Common myeloid progenitor, CD34-positive (primary cell): Measurements from ENCODE around the gene DPP10.

Source experiments
- CTCF ChIA-PET: fragments of 350-600 bp; sonication (Branson Sonifier 250); formaldehyde crosslinking; loops from one replicate; lab custom pipeline; 2021; ENCODE audit warnings: antibody characterized with exemption; lab: Charles Lee
- POLR2A ChIA-PET: fragments of 350-600 bp; sonication (Branson Sonifier 250); formaldehyde crosslinking; loops from one replicate; lab custom pipeline; 2021; ENCODE audit warnings: antibody characterized with exemption; lab: Charles Lee
- DNase-seq, 3 donors: peaks; one replicate each; pipeline versions ENCODE4 v3.0.0 to v3.0.0-alpha.2; 2013
- H3K27ac ChIP-seq, 2 experiments: 1 replicate in 1 of 2; 2 replicates in 1 of 2; pipeline ENCODE4 v1.7.0; 2013; ENCODE audit warnings: inconsistent platforms in 2 of 2, low read length in 2 of 2, mild to moderate bottlenecking in 2 of 2, low read depth in 1 of 2, moderate library complexity in 1 of 2; ENCODE audit not compliant: severe bottlenecking in 2 of 2, insufficient read depth in 1 of 2, poor library complexity in 1 of 2
- H3K27me3 ChIP-seq, 5 experiments: replicated peaks in 2 of 5; 1 replicate in 3 of 5; 2 replicates in 2 of 5; pipeline versions ENCODE4 v1.6.1 to v1.7.0; 2013; ENCODE audit warnings: low read length in 4 of 5, mild to moderate bottlenecking in 2 of 5, moderate library complexity in 2 of 5, inconsistent platforms in 1 of 5; ENCODE audit not compliant: insufficient read depth in 5 of 5, control insufficient read depth in 4 of 5
- H3K36me3 ChIP-seq, 4 experiments: 1 replicate in 2 of 4; 2 replicates in 2 of 4; pipeline versions ENCODE4 v1.6.1 to v1.7.0; 2013; ENCODE audit warnings: low read length in 3 of 4, control low read depth in 1 of 4, mild to moderate bottlenecking in 1 of 4; ENCODE audit not compliant: control insufficient read depth in 4 of 4, insufficient read depth in 4 of 4
- H3K4me1 ChIP-seq, 4 experiments: 1 replicate in 3 of 4; 2 replicates in 1 of 4; pipeline versions ENCODE4 v1.6.1 to v1.7.1; 2013; ENCODE audit warnings: low read length in 3 of 4, mild to moderate bottlenecking in 3 of 4, control low read depth in 1 of 4, inconsistent platforms in 1 of 4, moderate library complexity in 1 of 4; ENCODE audit not compliant: control insufficient read depth in 4 of 4, insufficient read depth in 4 of 4; ENCODE audit errors: control extremely low read depth in 1 of 4
- H3K4me3 ChIP-seq, 7 experiments: 1 replicate in 4 of 7; 2 replicates in 3 of 7; pipeline versions ENCODE4 v1.5.1 to v1.7.0; 2013; ENCODE audit warnings: mild to moderate bottlenecking in 7 of 7, low read length in 6 of 7, moderate library complexity in 6 of 7, inconsistent platforms in 2 of 7, low read depth in 2 of 7, control low read depth in 1 of 7; ENCODE audit not compliant: insufficient read depth in 4 of 7, control insufficient read depth in 1 of 7; ENCODE audit errors: extremely low read depth in 1 of 7
- H3K9me3 ChIP-seq, 5 experiments: 1 replicate in 4 of 5; 2 replicates in 1 of 5; pipeline versions ENCODE4 v1.6.1 to v1.7.1; 2013; ENCODE audit warnings: low read length in 4 of 5, mild to moderate bottlenecking in 2 of 5, inconsistent platforms in 1 of 5, low read depth in 1 of 5, moderate library complexity in 1 of 5; ENCODE audit not compliant: control insufficient read depth in 4 of 5, insufficient read depth in 2 of 5; ENCODE audit errors: control extremely low read depth in 1 of 5
- WGBS: methylation state at CpG from one replicate; pipeline ENCODE4 v1.1.5; 2013; ENCODE audit not compliant: insufficient coverage; 5-methylcytosine and 5-hydroxymethylcytosine counted together

DPP10 gene

DNA sequence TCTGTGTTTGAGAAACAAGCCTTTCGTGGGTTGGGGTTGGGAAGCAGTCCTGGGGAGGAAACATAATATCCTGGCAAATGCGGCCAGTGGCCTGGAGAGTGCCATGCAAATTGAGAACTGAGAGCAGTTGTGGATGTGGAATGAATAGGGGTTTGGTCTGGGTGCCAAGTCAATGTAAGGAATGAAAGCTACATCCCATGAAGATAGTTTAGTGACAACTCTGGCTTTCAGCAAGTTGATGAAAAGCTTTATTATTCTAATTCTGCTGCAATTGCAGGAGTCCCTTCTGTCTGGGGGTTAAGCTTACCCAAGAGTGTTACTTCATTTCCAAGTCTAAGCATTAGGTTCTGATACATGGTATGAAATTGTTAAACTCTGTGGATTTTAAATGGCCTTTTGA is 771.6 kb downstream of the DPP10 start:
- 100% methylated on average over 2 of the region's 2 CpGs for WGBS
- H3K27me3 ChIP-seq, result no peaks in the 10 kb centered on the region
- H3K4me3 ChIP-seq, result no peak overlapping the region
- no peak overlapping the region for H3K27ac ChIP-seq
- no peaks in the 10 kb centered on the region for H3K4me1 ChIP-seq
- POLR2A ChIA-PET, result no interaction called here
- CTCF ChIA-PET, result no interaction called here
- H3K9me3 ChIP-seq, result no peaks in the 10 kb centered on the region
- no peak for DNase-seq
- H3K36me3 ChIP-seq, result no peaks in the 10 kb centered on the region

DNA sequence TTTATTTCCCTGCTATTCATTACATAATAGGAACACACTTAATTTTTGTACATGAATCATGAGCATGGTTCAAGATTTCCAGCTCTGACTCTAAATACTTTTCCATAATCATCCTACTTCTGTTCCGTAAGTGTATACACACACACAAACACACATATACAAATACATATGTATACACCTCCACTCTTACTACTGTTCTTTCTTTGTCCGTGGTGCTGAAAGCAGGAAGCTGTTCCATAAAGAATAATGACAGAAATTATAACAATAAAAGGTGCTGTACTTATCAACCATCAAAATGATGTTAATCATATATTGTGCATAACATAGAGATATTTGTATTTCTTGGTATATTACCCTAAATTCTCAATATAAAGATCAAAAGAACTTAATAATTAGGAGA is 776.9 kb downstream of the DPP10 start:
- Histone ChIP-seq H3K9me3 (peaks cover 0 to 1% (median 0%) of the 10 kb centered on the region in 5 experiments), H3K4me1 (no peaks in the 10 kb centered on the region), H3K4me3 (no peak overlapping the region), H3K27ac (no peak overlapping the region), H3K27me3 (no peaks in the 10 kb centered on the region), H3K36me3 (no peaks in the 10 kb centered on the region)
- 100% methylated on average over 1 of the region's 2 CpGs for WGBS
- no peak for DNase-seq
- ChIA-PET POLR2A (no interaction called here), CTCF (no interaction called here)

- Histone ChIP-seq H3K9me3 (no peaks in the 10 kb centered on the region), H3K4me1 (no peaks in the 10 kb centered on the region), H3K27me3 (no peaks in the 10 kb centered on the region), H3K27ac (no peak overlapping the region), H3K36me3 (no peaks in the 10 kb centered on the region), H3K4me3 (no peak overlapping the region)
- ChIA-PET CTCF (no interaction called here), POLR2A (no interaction called here)
- no peak for DNase-seq
- 90% methylated on average over 4 of the region's 4 CpGs for WGBS
Measured at GRCh38 chr2:115234186-115234585, 791.7 kb downstream of the DPP10 start.

- Histone ChIP-seq H3K27me3 (no peaks in the 10 kb centered on the region), H3K4me3 (no peak overlapping the region), H3K9me3 (no peaks in the 10 kb centered on the region), H3K36me3 (no peaks in the 10 kb centered on the region), H3K27ac (no peak overlapping the region), H3K4me1 (no peaks in the 10 kb centered on the region)
- ChIA-PET POLR2A (no interaction called here), CTCF (no interaction called here)
- DNase-seq, result no peak
- WGBS, result 95% methylated on average over 4 of the region's 4 CpGs
Measured at GRCh38 chr2:115234737-115235136, 792.3 kb downstream of the DPP10 start.

DNA sequence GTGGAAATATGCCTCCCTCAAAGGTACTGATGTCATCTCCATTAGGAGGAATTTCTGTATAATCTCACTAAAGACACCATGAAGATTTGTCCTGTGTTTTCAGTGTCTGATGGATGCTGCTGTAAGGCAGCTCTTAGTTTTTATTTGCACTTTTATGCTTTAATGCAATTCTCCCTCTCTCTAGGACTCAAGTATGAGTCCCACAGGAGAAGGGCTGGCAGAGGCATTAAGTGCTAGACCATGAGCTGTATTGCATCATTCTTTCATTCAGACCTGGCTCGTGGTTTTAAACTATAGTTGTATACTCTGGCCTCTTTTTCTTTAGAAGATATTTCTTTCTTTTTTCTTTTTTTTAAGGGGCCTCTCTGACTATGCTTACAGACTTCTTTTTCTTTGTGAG is 805.6 kb downstream of the DPP10 start:
- Histone ChIP-seq H3K27ac (no peak overlapping the region), H3K27me3 (no peaks in the 10 kb centered on the region), H3K4me3 (no peak overlapping the region), H3K9me3 (peaks cover 0 to 1% (median 0%) of the 10 kb centered on the region in 5 experiments), H3K4me1 (no peaks in the 10 kb centered on the region), H3K36me3 (no peaks in the 10 kb centered on the region)
- POLR2A ChIA-PET, result no interaction called here
- CTCF ChIA-PET, result no interaction called here
- 67% methylated on average over 1 of the region's 1 CpG for WGBS
- DNase-seq, result no peak

DNA sequence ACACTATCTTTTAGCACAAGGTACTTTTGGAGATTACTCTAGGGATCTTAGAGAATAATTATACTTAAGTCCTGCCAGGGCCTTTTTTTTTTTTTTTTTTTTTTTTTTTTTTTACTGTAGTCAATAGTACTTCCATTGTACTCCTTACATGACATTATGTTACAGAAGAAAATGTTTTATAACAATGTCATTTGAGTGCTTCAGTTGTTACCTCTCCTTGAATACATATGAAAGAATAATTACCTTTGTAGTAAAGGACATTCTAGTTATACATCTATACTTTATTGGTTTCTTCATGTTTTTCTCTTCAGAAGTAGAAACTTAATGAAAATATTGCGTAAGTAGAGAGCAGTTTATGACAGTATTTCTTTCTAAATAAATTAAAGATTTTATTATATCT is 834.9 kb downstream of the DPP10 start:
- Histone ChIP-seq H3K4me1 (no peaks in the 10 kb centered on the region), H3K27me3 (no peaks in the 10 kb centered on the region), H3K4me3 (no peak overlapping the region), H3K9me3 (no peaks in the 10 kb centered on the region), H3K36me3 (no peaks in the 10 kb centered on the region), H3K27ac (no peak overlapping the region)
- DNase-seq, result no peak
- ChIA-PET POLR2A (no interaction called here), CTCF (no interaction called here)
- no CpG with 5 or more reads among the region's 1 CpG for WGBS

DNA sequence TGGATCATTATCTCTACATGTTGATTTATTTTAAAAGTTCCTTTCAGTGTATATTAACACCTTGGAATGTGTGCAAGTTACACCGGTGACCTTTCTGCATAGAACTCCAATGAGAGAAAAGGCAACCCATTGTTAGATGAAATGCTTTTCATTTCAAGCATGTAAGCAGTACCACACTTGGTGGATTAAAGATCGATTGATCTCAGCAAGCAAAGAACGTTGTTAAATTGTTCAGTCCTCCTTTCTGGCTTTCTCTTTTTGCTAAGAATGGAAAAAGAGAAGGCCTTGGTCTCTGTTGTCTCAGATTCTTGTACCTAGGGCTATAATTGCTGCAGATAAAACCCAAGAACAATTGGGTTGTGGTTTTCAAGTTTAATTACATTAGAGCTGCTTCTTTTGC is 843.0 kb downstream of the DPP10 start:
- 90% methylated on average over 3 of the region's 3 CpGs for WGBS
- CTCF ChIA-PET, result no interaction called here
- DNase-seq, result no peak

More for the DNA sequence above, 843.0 kb downstream of the DPP10 start:
- POLR2A ChIA-PET, result no interaction called here
- Histone ChIP-seq H3K4me3 (no peak overlapping the region), H3K27me3 (no peaks in the 10 kb centered on the region), H3K36me3 (no peaks in the 10 kb centered on the region), H3K9me3 (no peaks in the 10 kb centered on the region), H3K27ac (no peak overlapping the region), H3K4me1 (no peaks in the 10 kb centered on the region)
